GM21390 (cell line): ENCODE measurements around the gene ALDOC.
"Not testable (repeated sequence)": the region's sequence is repeated elsewhere in the genome, so short reads cannot be mapped to it uniquely, and the experiment has no call there.

Experiments
- ATAC-seq: cut with Tn5 transposase; IDR thresholded peaks from one replicate; pipeline ENCODE4 v1.9.1; 2021; ENCODE audit not compliant: unreplicated experiment

ALDOC gene

GRCh38 chr17:28584434-28584833, 7.7 kb upstream of the ALDOC start:
- ATAC-seq, result no peak

GRCh38 chr17:28582513-28582912, 5.8 kb upstream of the ALDOC start:
- ATAC-seq, result no peak

DNA sequence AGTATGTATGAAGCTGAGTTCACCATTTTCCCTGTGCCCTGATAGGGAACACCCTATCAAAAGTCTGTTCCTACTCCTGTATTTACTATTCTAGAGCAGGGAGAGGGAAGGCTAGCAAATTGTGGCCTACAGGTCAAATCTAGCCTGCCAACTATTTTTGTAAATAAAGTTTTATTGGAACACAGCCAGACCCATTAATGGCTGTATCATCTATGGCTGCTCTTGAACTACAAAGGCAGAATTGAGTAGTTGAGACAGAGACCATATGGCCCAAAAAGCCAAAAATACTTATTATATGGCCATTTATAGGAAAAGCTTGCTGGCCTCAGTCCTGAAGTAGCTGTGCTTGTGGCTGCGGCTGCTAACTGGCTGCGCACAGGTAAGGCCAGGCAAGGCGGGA, 4.3 kb upstream of the ALDOC start:
- no peak for ATAC-seq

DNA sequence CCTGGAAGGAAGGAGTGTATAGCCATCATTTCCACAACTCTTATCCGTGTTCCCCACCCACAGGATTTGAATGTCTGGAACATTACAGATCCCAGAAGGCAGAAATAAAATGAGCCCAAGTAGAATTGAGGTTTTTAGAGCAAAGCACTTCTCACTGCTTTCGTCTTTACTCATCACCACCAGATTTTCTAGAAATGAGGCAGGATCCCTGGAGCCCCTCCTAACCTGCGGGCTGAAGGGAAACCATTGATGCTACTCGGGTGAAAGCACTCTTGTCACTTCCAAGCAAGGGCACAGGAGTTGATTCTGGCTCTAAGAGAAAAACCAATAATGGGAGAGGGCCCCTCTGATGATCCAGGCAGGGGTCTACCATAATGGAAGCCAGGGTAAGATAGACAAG, 2.8 kb upstream of the ALDOC start:
- no peak for ATAC-seq

DNA sequence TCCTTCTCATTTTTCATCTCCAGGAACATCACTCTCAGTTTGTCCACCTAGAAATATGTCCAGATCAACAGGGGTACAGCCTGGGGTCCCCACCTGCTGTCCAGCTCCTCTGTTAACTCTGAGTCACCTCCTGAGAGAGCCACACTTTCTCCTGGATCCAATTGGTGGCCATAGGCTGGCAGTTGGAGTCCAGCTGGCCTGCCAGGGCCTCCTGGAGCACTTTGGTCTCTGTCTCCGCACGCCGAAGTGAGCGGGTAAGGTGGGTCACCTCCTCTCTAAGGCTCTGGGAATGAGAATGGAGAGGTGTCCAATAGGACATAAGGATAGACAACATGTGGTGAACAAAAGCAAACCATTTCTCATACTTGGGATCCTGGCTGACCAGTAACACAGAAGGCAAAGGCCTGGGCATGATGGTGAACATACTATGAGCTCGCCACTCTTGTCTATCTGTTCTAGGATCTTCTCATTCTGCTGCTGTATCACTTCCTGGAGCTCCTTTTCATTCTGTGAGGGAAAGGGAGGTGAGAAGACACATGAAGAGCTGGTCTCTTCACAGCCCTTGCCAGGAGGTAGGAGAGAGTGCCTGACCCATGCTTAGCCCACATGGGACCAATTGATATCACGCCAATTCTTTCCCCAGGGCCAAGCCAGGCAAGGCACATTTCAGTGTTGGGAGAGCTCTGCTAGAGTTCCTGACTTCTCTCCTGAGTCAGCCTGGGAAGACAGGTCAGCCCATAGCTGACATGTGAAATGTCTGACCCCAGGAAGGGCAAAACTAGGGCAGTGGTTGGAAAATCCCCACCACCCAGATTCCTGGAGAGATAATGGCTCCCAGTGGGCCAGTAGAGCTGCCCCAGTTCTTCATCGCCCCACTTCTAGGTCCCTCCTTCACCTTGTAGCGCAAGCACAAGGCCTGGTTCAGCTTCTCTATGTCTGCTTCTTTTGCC, 1.8 kb upstream of the ALDOC start:
- ATAC-seq, result no peak

DNA sequence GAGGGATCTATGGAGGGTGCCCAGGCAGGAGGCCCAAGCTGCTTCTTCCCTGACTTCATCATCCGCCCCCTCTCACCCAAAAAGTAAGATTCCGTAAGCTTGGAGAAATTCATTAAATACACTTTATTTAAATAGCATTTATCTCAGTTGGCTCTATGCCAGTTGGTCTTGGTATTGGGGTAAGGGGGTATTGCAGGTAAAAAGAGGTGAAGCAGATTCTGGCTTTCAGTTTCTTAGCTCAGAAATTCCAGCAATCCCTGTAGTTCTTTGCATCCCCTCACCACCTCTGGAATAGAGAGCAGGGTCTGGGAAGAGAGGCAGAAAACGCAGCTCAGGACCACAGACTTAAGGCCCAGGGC, 750 bp upstream of the ALDOC start:
- ATAC-seq, result no peak

DNA sequence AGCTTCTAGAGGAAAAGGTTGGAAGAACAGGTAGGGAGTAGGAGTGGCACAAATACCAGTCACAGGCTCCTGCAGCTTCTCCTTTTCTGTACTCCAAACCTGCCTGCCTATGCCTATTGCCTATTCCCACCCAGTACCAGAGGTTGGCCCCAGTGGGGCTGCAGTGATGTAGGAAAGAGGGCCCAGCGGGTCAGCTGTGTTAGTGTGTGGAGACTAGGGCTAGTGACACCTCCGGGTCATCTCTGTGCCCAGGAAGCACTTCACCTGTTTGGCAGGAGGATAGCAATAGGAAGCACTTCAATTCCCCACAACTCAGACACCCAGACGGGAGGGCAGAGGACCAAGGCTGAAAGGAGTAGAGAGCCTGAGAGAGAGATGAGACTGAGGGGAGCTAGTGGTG, 679 bp downstream of the ALDOC start:
- not testable (repeated sequence) for ATAC-seq

DNA sequence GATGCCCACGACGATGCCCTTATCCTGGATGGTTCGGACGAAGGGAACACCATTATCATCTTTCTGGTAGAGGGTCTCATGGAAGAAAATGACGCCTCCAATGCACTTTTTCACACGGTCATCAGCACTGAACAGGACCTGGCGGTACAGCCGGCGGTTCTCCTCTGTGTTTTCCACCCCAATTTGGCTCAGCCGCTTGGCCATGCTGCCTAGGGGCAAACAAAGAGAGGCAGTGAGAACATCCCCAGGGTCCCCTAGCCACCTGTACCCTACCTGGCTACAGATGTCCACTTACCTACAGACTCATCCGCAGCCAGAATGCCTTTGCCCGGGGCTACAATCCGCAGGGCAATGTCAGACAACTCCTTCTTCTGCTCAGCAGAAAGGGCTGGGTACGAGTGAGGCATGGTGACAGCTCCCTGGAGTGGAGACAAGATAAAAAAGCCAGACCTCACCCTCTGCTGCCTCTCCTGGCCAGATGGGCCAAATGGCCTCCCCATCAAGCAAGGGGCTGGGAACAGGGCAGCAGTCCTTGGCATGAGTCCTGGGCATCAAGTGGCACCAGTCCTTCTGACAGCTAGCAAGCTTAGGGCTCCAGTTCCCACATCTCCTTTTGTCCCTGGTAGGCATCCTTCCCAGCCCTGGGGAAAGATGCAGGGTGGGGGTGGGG, 1.4 kb downstream of the ALDOC start:
- ATAC-seq, result no peak

DNA sequence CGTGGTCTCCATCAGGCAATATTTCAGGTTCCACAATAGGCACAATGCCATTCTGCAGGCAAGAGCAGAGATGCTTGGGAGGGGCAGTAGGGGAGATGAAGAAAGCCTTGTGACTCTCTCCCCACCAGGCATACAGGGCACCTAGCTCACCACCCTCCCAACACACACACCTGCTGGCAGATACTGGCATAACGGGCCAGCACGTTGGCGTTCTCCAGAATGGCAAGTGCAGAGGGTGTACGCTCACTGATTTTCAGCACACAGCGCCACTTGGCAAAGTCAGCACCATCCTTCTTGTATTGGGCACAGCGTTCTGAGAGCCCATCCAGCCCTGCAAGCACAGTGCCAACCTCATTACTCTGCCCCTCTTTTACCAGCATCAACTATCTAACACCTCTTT, 2.2 kb downstream of the ALDOC start:
- ATAC-seq, result no peak

- no peak for ATAC-seq
Observed at GRCh38 chr17:28573966-28574480, 2.7 kb downstream of the ALDOC start.

GRCh38 chr17:28573521-28573920, 3.2 kb downstream of the ALDOC start:
- no peak for ATAC-seq

DNA sequence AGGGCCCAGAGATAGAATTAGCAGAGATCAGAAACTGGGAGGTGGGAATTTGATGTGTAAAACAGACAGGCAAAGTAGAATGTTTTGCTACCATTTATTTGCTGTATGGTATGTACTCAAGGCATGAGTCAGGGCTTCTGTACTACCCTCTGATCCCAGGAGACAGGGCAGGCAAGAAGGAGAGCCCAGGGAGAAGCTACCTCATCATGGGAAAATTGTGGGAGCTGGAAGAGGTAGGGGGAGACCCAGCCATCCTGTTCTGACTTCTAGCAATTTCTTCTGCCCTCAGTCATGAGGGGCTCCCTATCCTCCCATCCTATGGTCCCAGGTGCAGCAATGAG, 3.7 kb downstream of the ALDOC start:
- ATAC-seq, result no peak

- no peak for ATAC-seq
Observed at GRCh38 chr17:28572259-28573039, 4.2 kb downstream of the ALDOC start.

DNA sequence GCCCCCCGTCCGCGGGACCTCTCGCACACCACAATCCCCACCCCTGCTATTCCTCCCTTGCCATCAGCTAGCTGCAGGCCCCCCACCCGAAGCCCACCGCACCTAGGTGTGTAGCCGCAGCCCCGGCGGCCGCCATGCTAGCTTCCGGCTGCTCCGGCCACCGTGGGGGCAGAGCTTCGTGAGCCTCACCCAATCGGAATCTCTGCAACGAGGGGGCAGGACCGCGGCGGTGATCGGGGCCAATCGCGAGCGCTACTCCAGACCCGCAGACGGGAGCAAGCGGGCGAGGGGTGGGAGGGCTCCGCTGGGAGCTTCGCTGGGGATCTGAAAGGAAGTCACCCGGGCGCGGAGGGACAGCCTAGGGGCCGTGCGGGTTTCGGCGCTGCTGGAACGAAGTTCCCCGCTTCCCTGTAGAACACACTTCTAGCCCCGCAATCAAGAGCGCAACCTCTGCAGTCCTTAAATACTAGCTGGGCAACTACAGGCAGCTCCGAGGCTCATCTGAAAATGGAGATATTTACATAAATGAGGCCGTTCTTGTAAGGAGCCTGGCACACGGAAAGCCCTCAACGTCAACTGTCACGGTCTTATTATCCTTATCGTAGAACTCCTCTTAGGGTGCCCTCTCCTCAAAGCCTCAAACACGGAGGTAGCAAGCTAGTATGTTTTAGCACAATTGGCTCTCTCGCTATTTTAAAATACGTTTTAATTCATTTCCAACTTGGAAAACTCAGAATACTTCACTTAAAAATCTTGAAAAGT, 5.2 kb downstream of the ALDOC start, which contains the start of gene PIGS:
Gene PIGS (minus strand): TSS at position 164 of the 762 bp plus-strand sequence. CDS start 28 bp downstream, at position 136.
- peak; percentile 72 for ATAC-seq

- peak; percentile 26 for ATAC-seq
Observed at GRCh38 chr17:28570716-28571360, 5.9 kb downstream of the ALDOC start.

- ATAC-seq, result no peak
Observed at GRCh38 chr17:28569446-28569845, 7.2 kb downstream of the ALDOC start.

DNA sequence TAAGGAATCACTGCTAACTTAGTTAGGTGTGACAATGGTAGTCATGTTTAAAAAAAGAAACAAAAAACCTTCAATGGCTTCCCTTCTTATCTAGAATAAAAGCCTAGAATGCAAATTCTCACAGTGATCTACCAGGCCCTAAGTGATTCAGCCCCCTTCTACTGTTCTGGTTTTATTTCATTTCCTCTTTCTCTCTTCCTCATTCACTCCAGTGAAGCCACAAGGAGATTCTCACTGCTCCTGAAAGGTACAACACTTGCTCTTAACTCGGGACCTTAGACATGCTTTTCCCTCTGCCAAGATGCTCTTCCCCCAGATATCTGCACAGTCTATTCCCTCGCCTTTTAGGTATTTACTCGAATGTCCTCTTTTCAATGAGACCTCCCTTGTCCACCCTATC, 9.1 kb downstream of the ALDOC start:
- ATAC-seq, result peak; percentile 35

- ATAC-seq, result no peak
Observed at GRCh38 chr17:28563475-28563874, 13.2 kb downstream of the ALDOC start.

DNA sequence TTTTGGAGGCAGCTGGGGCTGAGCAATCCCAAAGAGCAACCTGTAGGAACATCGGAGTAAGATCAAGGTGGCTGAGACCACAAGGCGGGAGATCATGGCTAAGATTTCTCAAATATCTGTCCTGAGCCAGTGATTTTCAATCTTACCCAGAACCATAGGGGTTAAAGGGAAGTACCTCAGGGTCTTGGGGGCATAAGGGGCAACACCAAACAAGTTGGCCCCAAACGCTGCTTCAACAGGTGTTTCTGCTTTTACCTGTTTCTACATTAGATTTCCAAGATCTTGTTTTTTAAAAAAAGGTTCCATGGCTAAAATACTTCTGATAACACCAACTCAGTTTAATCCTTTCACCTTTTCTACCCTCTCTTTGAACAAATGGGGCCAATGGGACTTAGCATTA, 21.7 kb downstream of the ALDOC start:
- no peak for ATAC-seq

GRCh38 chr17:28554565-28554964, 22.1 kb downstream of the ALDOC start:
- ATAC-seq, result no peak
